Stimulated activated CD8-positive, alpha-beta memory T cell treated with anti-CD3 and anti-CD28 coated beads, Interleukin-7, amount 100 ng/mL, for 48 hours (primary cell): ENCODE data around the gene EML4.
A peak's percentile ranks its signal among the peaks of the same experiment; 100 is the strongest.
"Not testable (repeated sequence)": the region's sequence is repeated elsewhere in the genome, so short reads cannot be mapped to it uniquely, and the experiment has no call there.

Experiments used
- DNase-seq, 2 donors: peaks; one replicate each; pipeline ENCODE4 v3.0.0-alpha.2; 2020; ENCODE audit warnings: low read depth in 1 of 2; ENCODE audit errors: extremely low read depth in 1 of 2

Gene EML4

DNA sequence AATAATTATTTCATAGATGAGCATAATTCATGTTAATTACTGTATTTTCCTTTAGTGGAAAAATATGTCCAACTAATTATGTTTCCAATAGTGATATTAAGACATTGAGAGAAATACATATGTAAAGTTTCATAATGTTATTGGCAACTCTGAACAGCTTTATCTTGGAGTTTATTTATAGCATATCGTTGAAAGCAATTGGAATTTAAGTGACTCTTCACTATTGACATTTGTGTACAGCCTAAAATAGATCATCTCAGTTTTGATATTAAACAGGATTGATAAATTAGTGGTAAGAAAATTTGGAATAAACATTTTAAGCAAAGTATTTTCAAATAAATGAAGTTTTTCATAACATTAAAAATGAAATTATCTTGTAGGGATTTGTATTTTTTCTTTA lies 79.7 kb downstream of the EML4 start:
- no peak for DNase-seq

DNA sequence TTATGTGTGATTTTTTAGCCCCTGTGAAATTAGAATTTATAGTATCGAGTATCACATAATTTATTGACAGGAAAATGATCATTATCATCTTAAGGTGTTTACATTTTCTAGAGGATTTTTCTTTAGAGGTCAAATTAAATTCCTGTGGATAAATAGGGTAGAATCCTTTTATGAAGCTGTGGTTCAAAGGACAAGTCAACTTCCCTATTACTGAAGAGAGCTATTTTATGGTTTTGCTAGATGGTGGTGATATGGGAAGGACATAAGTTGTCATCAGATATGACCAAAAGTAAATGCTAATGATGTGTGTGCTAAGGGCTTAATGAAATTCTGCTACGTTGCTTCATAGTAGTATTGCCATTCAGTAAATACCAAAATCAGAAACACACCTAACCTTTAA lies 80.1 kb downstream of the EML4 start:
- DNase-seq, result no peak

DNA sequence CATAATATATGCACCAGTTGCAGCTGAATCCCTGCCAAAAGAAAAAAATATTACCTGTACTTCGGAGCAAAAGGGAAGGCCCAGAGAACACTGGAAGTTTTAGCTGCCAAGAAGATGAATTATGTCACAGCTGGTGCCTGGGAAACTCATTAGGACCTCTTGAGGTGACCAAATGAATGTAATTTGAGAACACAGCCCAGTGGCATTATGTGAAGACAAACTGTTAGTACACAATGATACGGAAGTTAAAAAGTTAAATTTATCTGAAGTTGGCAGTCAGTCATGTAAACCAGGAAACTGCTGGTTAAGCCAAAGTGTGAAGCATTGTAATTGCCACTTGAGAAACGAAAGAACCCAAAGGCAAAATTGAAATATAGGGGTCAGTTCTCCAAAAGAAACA lies 80.7 kb downstream of the EML4 start:
- DNase-seq, result no peak

DNA sequence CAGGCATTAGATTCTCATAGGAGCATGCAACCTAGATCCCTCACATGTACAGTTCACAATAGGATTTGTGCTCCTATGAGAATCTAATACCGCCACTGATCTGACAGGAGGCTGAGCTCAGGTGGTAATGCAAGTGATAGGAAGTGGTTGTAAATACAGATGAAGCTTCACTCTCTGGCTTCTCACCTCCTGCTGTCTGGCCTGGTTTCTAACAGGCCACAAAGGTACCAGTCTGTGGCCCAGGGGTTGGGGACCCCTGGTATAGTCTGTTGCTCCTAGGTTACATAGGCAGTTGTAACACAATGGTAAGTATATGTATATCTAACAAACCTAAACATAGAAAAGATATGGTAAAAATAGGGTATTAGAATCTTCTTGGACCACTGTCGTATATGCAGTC lies 81.8 kb downstream of the EML4 start:
- DNase-seq, result no peak

DNA sequence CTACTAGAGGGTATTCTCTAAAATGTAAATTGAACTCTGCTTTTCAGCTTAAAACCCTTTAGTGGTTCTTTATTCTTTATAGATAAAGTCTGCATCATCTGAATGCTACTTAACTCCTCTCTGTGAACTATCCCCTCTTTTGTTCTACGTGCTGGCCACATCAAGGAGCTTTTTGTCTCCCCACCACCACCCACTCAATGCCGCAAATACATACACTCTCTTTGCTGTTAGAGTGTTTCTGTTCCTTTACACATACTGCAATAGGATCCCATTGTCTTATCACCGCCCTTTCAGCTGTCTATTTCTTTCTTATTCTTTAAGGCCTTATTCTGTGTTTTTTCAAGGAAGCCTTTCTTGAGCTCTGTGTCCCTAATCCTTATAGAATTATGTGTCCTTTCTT lies 83.3 kb downstream of the EML4 start:
- DNase-seq, result peak; percentile 7 to 22

DNA sequence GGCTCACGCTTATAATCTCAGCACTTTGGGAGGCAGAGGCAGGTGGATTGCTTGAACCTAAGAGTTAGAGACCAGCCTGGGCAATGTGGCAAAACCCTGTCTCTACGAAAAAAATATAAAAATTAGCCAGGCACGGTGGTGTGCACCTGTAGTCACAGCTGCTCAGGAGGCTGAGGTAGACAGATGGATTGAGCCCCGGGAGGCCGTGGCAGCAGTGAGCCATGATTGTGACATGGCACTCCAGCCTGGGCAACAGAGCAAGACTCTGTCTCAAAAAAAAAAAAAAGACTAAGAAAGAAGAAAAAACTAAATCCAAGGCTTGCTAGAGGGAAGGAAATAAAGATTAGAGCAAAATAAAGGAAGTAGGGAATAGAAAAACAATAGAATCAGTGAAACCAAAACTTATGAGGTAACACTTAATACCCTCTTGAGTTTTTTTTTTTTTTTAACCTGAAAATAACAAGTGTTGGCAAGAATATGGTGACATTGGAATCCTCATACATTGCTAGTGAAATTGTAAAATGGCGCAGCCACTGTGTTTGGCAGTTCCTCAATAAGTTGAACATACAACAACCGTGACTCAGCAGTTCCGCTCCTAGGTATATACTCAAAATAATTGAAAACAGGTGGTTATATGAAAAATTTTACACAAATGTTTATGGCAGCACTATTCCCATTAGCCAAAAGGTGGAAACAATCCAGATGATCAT lies 85.2 kb downstream of the EML4 start:
- DNase-seq, result no peak

DNA sequence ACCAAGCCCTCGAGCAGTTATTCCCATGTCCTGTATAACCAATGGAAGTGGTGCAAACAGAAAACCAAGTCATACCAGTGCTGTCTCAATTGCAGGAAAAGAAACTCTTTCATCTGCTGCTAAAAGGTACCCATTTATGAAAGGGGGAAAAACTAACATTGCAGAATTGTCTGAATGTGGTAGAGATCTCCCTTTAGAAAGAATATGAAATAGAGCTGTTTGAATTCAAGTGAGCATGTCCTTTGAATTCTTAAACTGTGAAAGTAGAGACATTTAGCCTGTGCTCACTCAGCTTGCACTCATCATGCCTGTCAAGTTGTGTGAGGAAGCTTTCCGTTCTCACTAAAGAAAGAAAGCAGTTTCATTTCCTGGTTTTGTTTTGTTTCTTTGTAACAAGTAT lies 87.4 kb downstream of the EML4 start:
- no peak for DNase-seq

DNA sequence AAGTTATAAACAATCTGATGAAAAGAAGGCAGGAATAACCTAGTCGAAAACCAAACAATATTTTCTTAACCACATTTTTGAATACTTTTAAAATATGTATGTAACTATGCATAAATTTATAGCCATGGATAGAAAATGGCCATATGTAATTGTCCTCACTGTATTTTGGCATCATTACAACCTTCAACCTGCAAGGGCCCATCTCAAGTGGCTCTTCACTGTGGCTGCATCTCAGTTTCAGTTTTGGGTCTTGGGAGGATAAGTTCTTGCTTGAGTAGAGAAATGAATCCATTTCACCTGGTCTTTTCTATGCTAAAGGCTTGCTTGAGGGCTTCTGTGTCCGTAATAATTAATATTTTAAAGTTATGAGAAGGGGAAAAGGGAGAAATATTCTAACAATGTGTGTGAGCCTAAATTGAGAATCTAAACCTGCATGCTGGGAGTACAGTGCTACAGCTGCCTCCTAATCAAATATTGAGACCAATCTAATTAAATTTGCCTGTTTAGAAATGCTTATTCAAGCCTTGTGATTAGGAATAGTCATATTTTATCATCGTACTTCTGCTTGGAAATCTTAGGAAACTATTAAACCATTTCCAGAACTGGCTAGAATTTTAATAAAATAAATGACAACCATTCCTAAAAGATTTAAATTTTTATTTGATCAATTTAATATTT lies 92.5 kb downstream of the EML4 start:
- no peak for DNase-seq

DNA sequence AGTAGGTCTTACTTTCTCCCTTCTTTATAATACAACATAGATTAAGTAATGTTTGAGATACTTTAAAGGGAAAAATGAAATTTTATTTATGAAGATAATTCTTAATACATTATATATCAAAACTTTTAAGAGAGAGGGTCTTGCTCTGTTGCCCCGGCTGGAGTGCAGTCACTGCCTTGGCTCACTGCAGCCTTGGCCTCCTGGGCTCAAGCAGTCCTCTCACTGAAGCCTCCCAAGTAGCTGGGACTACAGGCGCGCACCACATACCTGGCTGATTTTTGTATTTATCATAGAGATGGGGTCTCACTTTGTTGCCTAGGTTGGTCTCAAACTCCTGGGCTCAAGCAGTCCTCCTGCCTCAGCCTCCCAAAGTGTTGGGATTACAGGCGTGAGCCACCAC lies 97.1 kb downstream of the EML4 start:
- DNase-seq, result no peak

DNA sequence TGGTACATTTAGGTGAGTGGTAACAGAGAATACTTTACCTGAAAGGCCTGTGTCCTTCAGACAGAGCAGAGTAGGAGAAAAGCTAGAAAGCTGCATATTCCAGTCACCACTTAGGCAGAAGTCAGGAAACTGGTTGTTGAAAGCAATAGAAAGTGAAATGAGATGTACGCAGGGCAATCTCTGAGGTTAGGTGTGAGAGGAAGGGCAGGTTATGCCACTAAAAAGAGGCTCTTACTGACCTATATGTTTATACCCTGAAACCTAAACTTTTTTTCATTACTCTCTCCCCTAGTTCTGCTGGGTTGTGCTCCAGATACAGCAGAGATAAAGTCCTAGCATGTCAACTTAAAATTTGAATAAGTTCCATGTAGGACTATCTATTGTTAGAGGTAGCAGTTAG lies 98.4 kb downstream of the EML4 start:
- no peak for DNase-seq

DNA sequence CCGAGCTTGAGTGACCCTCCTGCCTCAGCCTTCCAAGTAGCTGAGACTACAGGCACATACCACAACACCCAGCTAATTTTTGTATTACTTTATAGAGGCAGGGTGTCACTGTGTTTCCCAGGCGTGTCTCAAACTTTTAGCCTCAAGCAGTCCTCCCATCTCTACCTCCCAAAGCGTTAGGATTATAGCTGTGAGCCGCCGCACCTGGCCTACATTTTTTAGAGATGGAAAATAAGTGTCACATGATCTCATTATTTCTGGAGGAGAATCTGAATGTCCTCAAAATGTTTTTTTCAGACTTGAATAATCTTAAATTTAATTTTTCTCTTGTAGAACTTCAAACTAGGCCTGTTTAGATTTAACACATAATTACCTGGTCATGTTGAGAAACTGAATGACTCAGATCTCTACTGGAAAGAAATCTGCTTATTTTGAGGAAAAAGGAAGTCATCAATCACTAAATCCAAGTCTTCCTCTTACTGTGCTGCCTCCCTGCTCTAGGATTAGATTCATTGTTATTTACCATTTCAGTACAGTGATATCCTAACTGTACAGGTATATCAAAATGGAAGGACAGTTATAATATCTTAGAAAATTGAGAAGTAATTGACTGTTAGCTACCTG lies 99.5 kb downstream of the EML4 start:
- DNase-seq, result no peak

DNA sequence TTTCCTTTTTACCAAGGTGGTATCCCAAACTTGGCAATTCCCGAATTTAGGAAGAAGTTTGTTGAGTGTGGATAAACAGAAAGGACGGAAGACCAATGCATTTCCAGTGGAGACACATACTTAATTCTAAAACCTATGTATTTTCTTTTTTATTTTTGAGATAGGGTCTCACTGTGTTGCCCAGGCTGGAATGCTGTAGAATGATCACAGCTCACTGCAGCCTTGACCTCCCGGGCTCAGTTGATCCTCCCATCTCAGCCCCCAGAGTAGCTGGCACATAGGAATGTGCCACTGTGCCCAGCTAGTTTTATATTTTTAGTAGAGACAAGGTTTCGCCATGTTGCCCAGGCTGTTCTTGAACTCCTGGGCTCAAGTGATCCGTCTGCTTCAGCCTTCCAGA lies 101.6 kb downstream of the EML4 start:
- no peak for DNase-seq

DNA sequence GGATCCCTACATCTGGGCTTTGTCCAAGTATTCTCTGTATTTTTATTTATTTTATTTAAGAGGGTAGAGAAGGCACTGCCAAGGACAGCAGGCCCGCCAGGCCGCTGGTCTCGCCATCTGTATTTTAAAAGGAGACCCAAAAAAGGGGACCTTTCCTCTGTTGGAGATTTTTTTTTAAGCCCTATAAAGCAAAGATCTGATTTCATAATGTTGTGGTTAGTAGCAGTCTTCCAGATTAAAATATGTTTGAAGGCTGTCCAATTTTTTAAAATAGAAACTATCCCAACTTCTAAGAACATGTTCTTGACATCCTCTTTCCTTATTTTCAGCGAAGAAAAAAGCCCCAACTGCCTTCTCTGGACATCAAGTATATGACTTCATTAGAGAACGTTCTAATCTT lies 102.1 kb downstream of the EML4 start:
- DNase-seq, result not testable (repeated sequence)

DNA sequence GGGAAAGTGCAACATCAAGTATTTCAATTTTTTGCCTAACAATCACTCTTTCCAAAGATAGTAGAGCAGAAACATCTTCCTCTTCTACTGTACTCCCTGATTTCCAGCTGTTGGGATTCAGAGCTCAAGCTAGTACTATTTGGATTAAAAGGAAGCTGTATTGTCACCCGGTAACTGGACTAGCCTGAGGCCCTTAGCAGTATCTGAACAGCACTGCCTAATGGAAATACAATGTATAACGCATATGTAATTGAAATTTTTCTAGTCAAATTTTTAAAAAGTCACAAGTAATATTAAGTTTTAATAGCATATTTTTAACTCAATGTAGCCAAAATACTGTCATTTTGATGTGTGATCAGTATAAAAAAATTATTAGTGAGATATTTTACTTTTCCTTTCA lies 105.7 kb downstream of the EML4 start:
- DNase-seq, result no peak

DNA sequence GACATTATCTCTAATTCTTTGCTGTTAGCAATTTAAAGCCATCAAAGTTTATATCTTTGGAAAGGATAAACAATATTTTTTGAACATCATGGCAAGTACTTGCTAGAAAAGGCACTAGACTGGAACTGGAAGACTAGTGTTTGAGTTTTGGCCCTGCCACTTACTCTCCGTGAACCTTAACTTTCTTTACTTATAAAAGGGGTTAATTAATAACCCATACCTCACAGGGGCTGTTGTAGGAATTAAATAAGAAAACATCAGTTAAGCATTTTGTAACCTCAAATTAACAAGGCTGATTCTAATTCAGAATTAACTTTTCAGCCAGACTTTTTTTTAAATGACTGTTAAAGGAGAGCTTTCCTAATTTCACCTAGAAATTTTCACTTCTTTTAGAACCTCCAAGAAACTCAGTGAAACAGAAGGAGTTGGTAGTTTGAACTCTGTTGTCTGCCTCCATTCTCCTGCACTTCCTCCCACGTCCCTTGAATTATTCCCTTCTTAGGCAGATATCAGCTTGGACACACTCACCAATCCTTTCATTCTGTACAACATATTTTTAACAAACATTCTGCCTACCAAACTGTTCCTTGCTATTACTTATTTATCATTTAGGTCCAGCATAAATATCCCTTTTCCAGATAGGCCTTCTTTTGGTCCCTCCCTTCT lies 112.4 kb downstream of the EML4 start:
- no peak for DNase-seq

DNA sequence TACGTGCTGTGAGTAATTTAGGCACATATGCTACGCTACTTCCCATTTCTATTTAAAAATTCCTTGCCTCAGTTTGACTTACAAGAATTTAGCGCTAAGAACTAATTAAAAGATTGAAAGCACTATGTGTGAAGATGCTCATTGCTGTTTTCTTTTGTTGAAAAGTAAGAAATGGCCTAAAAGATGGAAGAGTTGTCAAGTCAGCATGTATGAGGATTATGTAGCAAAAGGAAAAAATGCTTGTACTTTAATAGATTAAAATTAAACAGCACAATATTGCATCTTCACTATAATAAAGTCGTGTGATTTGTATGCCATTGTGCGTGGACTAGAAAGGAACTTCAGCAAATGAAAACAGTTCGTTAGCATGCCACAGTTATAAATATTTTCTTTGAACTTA lies 114.9 kb downstream of the EML4 start:
- DNase-seq, result no peak

DNA sequence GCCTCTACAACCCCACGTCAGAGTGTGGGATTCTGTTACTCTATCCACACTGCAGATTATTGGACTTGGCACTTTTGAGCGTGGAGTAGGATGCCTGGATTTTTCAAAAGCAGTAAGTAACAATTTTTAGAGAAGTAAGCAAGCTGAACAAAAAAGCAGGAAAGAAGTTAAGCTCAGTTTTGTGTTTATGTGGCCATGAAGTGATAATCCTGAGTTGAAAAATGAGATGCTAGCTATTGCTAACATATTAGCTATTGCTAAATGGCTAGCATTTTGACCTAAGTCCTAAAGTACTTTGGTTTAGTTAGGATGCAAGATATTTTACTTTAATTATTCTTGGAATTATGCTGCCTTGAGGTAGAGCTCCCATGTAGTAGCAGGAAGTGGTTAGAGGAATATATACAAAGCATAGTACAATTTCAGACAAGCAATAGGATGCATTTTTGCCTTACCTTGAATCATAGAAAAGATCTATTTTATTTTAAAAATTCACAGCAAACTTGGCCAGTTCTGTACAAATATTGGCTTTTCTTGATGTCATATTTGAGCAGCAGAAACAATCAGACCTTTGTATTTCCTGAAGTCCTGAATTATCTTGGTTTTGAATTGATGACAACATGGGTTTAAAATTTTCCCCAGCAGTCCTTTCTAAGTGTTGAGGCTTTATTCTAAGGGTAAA lies 117.3 kb downstream of the EML4 start:
- DNase-seq, result no peak

DNA sequence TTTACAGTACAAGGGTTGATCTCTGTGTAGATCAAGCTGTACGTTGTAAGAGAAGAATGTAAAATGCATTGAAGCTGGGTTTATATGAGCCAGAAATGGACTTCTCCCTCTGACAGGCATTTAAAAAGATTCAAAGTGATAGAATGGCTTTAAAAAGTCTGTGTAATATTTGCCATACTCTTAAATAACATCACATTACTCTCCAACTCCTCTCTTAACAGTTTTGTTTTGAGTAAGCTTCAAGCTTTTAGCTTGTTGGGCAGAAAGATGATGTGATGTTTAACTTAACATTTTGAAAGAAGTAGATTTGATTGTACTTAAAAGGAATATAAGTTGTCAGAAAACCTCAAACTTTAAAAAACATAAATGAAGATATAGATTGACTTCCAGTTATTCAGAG lies 119.7 kb downstream of the EML4 start:
- DNase-seq, result no peak

DNA sequence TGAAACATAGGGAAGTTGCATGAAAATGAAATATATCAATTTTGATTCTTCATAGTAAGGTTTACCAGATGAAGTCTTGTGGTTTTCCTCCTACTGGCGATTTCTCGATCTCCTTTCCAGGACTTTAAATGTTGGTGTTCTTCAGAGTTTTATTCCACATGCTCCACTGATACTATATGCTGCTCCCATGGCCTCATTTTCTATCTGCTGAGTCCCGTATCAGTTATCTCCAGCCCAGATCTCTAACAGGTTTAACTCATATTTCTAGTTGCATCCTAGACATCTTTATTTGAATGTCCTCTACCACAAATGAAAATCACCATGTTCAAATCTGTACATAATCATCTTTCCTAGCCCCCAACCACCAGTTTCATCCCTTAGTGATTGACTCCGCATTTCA lies 120.1 kb downstream of the EML4 start:
- no peak for DNase-seq

DNA sequence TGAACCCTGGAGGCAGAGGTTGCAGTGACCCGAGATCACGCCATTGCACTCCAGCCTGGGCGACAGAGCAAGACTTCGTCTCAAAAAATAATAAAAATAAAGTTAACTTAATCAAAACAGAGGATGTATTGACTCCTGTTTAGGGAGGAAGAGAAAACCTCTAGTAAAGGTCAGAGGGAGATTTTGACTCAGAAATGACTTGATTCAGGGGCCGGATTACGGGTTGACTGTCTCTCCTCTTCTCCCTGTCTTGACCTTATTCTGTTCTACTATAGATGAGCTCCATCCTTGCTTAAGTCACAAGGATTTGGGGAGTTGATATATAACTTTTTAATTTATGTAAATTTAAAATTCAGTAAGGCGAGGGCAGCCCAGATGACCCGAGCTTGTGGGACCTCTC lies 120.9 kb downstream of the EML4 start:
- DNase-seq, result no peak

DNA sequence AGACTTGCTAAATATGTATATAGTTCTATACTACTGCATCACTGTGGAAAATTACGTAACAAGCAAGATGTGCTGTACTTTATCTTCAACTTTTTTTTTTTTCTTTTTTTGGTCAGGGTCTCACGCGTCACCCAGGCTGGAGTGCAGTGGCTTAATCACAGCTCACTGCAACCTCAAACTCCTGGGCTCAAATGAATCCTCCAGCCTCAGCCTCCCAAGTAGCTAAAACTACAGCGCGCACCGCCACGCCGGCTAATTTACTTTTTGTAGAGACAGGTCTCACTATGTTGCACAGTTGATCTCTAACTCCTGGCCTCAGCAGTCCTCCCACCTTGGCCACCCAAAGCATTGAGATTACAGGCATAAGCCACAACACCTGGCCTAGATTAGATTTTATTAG lies 123.9 kb downstream of the EML4 start:
- DNase-seq, result no peak
